ENCODE results near the gene SNRNP70. TPM values are rescaled to one million over a fixed set of nuclear protein-coding genes. Genes with fewer than 3 reads are reported as not detected.
"Not testable (repeated sequence)": the region's sequence is repeated elsewhere in the genome, so short reads cannot be mapped to it uniquely, and the experiment has no call there.

Gene SNRNP70
- total RNA-seq, 1 experiment from 2014 or later: 253 TPM

DNA sequence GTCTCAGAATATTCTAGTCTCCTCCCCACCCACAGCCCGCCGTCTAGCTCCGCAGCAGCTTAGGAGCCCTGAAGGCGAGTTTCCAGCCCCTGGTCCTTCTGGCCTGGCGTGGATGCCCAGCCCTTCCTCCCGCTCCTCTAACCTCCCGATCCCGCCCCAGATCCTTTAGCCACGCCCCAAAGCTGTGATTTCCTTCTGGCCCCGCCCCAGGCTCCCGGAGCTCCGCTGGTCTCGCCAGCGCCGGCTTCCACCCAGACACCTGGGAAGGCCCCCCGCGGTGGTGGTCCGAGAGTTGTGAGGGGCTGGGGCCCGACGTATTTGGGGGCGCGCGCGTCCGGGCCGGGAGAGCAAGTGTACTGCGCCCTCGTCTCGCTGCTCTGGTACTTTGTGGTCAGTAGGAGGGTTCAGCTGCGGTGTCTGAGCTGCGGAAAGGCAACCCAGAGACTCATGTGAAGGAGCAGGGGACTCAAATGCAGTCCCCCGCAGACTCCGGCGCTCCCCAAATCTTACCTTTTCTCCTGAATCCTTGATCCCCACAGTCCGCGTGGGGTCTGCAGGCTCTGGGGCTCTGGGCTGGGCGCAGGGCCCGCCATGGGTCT is 27.5 kb upstream of the SNRNP70 start, which contains the start of gene CGB7:
Gene CGB7, minus strand, starts transcription at position 114 of the 599 bp plus-strand sequence. CDS start 2,374 bp downstream, outside the sequence.
- peaks cover 1% of the 10 kb centered on the region; the same call in 1 of the 2 replicates for H3K27me3 ChIP-seq
- H3K9me3 ChIP-seq (replicated peaks): no peaks in the 10 kb centered on the region
- no peak within 1 kb of the TSS for H3K27ac ChIP-seq
- no peaks in the 10 kb centered on the region for H3K36me3 ChIP-seq
- no peak for DNase-seq
- H3K4me1 ChIP-seq: no peaks in the 10 kb centered on the region
- H3K4me3 ChIP-seq: no peak within 1 kb of the TSS

DNA sequence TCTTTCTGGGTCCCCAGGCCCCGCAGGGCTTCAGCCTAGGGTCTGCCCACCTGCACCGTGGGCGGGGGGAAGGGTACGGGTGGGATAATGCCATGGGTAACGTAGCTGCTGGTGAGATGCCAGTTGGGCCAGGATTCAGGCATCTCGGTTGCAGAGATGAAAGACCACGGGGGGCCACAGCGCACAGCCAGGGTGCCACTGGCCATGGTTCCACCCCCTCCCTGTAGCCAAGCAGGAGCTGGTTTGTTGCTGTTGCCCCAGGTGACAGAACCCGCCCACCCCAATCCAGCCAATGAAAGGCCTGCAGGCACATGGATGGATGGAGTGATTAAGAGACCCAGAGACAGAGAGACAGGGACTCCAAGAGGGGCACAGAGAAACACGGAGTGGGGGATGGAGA is 26.7 kb upstream of the SNRNP70 start:
- no peaks in the 10 kb centered on the region for H3K9me3 ChIP-seq (replicated peaks)
- H3K4me3 ChIP-seq: no peak overlapping the region
- H3K27me3 ChIP-seq: peaks cover 7% of the 10 kb centered on the region
- no peaks in the 10 kb centered on the region for H3K4me1 ChIP-seq
- H3K27ac ChIP-seq: no peak overlapping the region
- no peak for DNase-seq
- no peaks in the 10 kb centered on the region for H3K36me3 ChIP-seq

DNA sequence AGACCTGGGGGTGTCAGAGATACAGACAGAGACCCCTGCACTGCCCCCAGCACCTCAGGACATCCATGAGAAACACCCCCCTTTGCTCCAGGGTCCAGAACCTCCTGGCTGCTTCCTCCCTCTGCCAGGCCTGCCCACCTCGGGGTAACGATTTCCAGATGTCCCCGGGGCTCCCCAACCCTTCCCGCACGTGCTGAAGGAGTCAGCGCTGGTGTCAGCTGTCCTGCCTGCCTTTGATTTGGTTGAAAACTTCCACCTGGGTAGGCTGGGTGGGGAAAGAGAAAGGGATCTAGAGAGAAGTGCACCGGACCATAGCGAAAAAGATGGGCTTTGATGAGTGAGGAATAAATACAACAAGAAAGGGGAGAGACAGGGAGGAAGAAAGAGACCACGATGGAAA is 26.2 kb upstream of the SNRNP70 start:
- H3K27ac ChIP-seq: no peak overlapping the region
- H3K36me3 ChIP-seq: no peaks in the 10 kb centered on the region
- H3K4me1 ChIP-seq: no peaks in the 10 kb centered on the region
- H3K4me3 ChIP-seq: no peak overlapping the region
- no peaks in the 10 kb centered on the region for H3K9me3 ChIP-seq (replicated peaks)
- no peak for DNase-seq
- peaks cover 12% of the 10 kb centered on the region for H3K27me3 ChIP-seq

DNA sequence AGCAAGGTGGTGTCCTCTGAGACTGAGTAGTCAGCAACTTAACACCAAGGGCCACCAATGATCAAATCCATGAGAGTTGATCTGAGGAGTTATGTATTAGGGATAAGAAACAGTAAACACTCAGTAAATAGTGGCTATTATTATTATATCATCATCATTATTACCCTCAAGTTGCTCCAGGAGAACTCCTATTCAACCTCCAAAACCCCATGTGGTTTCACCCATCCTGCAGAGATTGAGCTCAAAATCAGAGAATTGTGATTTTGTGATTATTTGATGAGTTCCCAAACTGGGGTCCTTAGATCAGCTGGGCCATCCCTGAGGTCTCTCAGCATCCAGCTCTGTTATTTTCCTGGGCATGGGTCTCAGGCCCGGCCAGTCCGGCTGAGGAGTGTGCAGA is 24.3 kb upstream of the SNRNP70 start:
- H3K36me3 ChIP-seq: no peaks in the 10 kb centered on the region
- no peak overlapping the region for H3K4me3 ChIP-seq
- peaks cover 24% of the 10 kb centered on the region for H3K27me3 ChIP-seq
- no peaks in the 10 kb centered on the region for H3K9me3 ChIP-seq (replicated peaks)
- no peaks in the 10 kb centered on the region for H3K4me1 ChIP-seq
- no peak for DNase-seq
- no peak overlapping the region for H3K27ac ChIP-seq

DNA sequence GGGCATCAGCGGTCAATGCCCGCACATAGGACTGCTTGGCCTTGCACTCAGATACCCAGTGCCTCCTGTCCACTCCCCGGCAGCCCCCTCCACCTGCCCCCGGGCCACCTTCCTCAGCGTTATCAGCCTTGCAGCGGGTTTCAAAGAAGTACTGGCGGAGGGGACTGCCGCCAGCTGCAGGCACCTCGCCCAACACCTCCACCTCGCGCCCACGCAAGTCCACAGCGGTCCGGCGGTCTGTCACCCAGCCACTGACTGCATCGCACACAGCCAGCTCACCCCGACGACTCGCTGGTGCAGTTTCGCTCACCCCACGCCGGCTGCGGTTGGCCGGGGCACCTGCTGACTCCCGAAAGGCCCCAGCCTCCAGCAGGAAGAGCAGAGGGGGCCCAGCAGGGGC is 23.8 kb upstream of the SNRNP70 start:
- H3K4me3 ChIP-seq: no peak overlapping the region
- peaks cover 27% of the 10 kb centered on the region for H3K27me3 ChIP-seq
- no peaks in the 10 kb centered on the region for H3K36me3 ChIP-seq
- H3K9me3 ChIP-seq (replicated peaks): no peaks in the 10 kb centered on the region
- DNase-seq: no peak
- no peaks in the 10 kb centered on the region for H3K4me1 ChIP-seq
- H3K27ac ChIP-seq: no peak overlapping the region

- no peak overlapping the region for H3K27ac ChIP-seq
- DNase-seq: no peak
- no peak overlapping the region for H3K4me3 ChIP-seq
- peaks cover 27% of the 10 kb centered on the region for H3K27me3 ChIP-seq
- no peaks in the 10 kb centered on the region for H3K4me1 ChIP-seq
- H3K9me3 ChIP-seq (replicated peaks): no peaks in the 10 kb centered on the region
- no peaks in the 10 kb centered on the region for H3K36me3 ChIP-seq
Measured at GRCh38 chr19:49064029-49064629, 21.1 kb upstream of the SNRNP70 start.

- H3K27me3 ChIP-seq: peaks cover 27% of the 10 kb centered on the region
- H3K27ac ChIP-seq: no peak within 1 kb of the TSS
- H3K9me3 ChIP-seq (replicated peaks): no peaks in the 10 kb centered on the region
Measured at GRCh38 chr19:49064768-49065611, 20.3 kb upstream of the SNRNP70 start, which contains the start of gene NTF4. Gene NTF4 (minus strand): TSS chr19:49064818. CDS start chr19:49061997, 2,821 bp downstream.

DNA sequence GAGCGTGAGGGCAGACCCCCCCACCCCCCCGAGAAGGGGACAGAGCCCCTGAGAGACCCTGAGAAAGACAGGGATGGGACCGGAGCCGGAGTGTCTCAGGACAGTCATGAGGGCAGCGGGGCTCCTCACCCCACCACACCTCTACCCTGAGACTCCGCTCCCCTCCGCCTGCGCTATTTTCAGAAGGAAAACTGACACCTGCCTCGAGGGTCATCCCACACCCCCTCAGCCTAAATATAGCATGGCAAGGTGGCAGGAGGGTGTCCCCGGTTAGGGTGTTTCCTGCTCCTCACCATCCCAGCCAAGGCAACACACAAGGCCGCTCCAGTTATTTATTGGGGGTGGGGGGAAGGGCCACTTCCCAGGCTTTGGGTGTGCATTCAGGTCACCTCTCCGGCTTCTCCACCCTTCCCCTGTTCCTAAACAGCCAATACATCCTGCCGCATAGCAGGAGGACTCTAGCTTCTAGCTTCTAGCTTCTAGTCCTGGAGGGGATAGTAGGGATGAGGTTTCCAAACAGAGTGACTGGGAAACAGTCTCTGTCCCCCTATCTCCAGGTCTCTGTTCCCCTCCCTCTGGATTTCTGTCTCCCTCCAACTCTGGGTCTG is 19.2 kb upstream of the SNRNP70 start:
- DNase-seq: no peak
- H3K36me3 ChIP-seq: no peaks in the 10 kb centered on the region
- H3K27me3 ChIP-seq: peaks cover 27% of the 10 kb centered on the region
- H3K27ac ChIP-seq: no peak overlapping the region
- no peak overlapping the region for H3K4me3 ChIP-seq
- no peaks in the 10 kb centered on the region for H3K9me3 ChIP-seq (replicated peaks)
- H3K4me1 ChIP-seq: no peaks in the 10 kb centered on the region

More at GRCh38 chr19:49064768-49065611, 20.3 kb upstream of the SNRNP70 start, which contains the start of gene NTF4:
- no peaks in the 10 kb centered on the region for H3K36me3 ChIP-seq
- no peaks in the 10 kb centered on the region for H3K4me1 ChIP-seq
- no peak within 1 kb of the TSS for H3K4me3 ChIP-seq
- peak; percentile 42 to 45 for DNase-seq

DNA sequence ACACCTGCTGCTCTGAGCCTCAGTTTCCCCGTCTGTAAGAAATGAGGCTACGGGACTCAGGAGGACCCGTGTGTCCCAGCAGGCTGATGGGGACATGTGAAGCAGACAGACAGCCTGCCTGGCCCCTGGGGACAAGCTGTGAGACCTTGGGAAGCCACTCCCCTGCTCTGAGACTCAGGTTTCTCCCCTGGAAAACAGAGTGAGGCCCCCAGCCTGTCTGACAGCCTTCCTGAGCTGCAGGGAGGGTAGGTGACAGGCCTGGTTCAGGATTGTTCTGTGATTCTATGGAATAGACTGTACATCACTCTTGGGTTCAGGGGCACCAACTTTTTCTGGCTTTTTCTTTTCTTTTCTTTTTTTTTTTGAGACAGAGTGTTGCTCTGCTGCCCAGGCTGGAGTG is 17.7 kb upstream of the SNRNP70 start:
- Histone ChIP-seq H3K4me1 (no peaks in the 10 kb centered on the region), H3K9me3 (replicated peaks) (no peaks in the 10 kb centered on the region), H3K27me3 (peaks cover 27% of the 10 kb centered on the region), H3K36me3 (no peaks in the 10 kb centered on the region), H3K27ac (no peak overlapping the region), H3K4me3 (no peak overlapping the region)
- DNase-seq: no peak

DNA sequence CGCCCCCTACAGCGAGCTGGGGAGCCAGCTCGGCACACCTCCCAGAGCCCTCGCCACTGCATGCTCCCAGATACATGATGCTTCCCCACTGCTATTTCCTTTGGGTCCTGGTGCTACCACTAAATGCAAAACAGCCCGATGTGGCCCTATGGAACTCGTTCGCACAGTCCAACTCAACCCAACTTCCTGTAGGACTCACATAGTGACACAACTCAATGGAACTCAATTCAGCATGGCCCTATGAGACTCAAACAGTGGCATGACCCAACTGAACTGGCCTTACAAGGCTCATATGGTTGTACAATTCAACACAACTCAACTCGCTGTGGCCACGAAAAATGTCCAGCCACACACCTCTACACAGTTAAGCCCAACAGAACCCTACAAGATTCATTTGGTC is 16.2 kb upstream of the SNRNP70 start:
- peaks cover 15% of the 10 kb centered on the region for H3K27me3 ChIP-seq
- H3K9me3 ChIP-seq (replicated peaks): no peaks in the 10 kb centered on the region
- H3K4me3 ChIP-seq: no peak overlapping the region
- no peaks in the 10 kb centered on the region for H3K36me3 ChIP-seq
- DNase-seq: no peak
- H3K27ac ChIP-seq: no peak overlapping the region
- H3K4me1 ChIP-seq: no peaks in the 10 kb centered on the region

DNA sequence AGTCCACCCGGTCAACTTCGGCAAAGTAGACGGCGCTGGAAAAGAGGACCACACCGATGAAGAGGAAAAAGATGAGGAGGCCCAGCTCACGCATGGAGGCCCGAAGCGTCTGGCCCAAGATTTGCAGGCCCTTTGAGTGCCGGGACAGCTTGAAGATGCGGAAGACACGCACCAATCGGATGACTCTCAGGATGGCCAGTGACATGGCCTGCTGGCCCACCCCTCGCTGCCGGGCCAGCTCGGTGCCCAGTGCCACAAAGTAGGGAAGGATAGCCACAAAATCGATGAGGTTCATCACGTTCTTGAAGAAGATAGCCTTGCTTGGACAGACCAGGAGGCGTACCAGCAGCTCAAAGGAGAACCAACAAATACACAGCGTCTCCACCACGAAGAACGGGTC is 14.8 kb upstream of the SNRNP70 start:
- peaks cover 7% of the 10 kb centered on the region for H3K27me3 ChIP-seq
- no peak for DNase-seq

GRCh38 chr19:49071860-49072547 is 13.2 kb upstream of the SNRNP70 start:
- Histone ChIP-seq H3K4me3 (no peak overlapping the region), H3K4me1 (no peaks in the 10 kb centered on the region), H3K9me3 (replicated peaks) (no peaks in the 10 kb centered on the region), H3K27ac (no peak overlapping the region), H3K36me3 (no peaks in the 10 kb centered on the region), H3K27me3 (no peaks in the 10 kb centered on the region)
- no peak for DNase-seq

More for the DNA sequence above, 14.8 kb upstream of the SNRNP70 start:
- no peaks in the 10 kb centered on the region for H3K36me3 ChIP-seq
- H3K27ac ChIP-seq: no peak overlapping the region
- H3K4me1 ChIP-seq: no peaks in the 10 kb centered on the region
- H3K9me3 ChIP-seq (replicated peaks): no peaks in the 10 kb centered on the region
- H3K4me3 ChIP-seq: no peak overlapping the region

DNA sequence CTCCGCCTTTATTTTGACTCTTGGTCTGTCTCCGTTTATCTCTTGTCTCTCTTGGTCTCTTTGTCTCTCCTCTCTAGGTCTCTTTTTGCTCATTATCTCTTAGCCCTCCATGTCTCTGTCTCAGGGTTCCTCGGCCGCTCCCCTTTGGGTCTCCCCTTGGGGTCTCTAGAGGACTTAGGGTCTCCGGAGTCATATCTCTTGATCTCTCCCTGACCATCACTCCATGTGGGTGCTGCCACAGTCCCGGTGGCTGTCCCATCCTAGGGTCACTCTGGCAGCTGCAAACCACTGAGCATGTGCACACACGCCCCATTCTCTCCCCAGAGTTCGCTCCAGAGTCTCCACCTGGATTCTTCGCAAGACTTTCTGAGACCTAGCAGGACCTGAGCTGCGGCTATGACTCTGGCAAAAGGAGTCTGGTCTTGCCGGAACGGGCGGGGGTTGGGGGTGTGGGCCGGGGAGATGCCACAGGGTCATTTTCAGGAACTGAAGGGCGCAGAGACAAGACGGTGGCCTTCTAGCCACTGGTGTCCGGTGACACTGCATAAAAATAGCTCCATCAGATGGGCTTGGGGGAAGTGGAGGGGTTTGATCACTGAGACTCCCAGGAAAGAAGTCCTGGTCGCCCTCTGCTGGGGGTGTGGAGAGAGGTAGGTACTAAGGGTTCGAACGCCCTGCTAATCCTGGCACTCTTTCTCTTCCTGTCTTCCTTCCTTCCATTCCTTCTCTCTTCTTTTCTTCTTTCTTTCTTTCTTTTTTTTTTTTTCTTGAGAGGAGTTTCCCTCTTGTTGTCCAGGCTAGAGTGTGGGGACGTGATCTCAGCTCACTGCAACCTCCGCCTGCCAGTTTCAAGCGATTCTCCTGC is 11.5 kb upstream of the SNRNP70 start:
- Histone ChIP-seq H3K4me1 (no peaks in the 10 kb centered on the region), H3K27ac (no peak overlapping the region), H3K36me3 (no peaks in the 10 kb centered on the region), H3K27me3 (no peaks in the 10 kb centered on the region), H3K9me3 (replicated peaks) (no peaks in the 10 kb centered on the region), H3K4me3 (no peak overlapping the region)
- DNase-seq: peak; percentile 73 to 75

- not testable (repeated sequence) for H3K27me3 ChIP-seq; H3K4me1 ChIP-seq; H3K27ac ChIP-seq; H3K36me3 ChIP-seq; H3K9me3 ChIP-seq (replicated peaks); H3K4me3 ChIP-seq
- peak; percentile 70 to 71 for DNase-seq
Measured at GRCh38 chr19:49074869-49075268, 10.4 kb upstream of the SNRNP70 start.

All from SJCRH30 (cell line).